ENCODE results near the gene PAX8. TPM values are rescaled to one million over a fixed set of nuclear protein-coding genes. Genes with fewer than 3 reads are reported as not detected.

PAX8 gene
- total RNA-seq, 3 donors from 2014 or later, result 0.73 to 1.1 (median 0.98) TPM

GRCh38 chr2:113266431-113266830 is 12.3 kb downstream of the PAX8 start:
- H3K9me3 Mint-ChIP-seq, result no peaks in the 10 kb centered on the region
- no peak overlapping the region for H3K4me3 Mint-ChIP-seq
- H3K27me3 Mint-ChIP-seq (ENCODE audit: low read depth), result peaks cover 6% of the 10 kb centered on the region
- H3K4me1 Mint-ChIP-seq (ENCODE audit: low read depth), result no peaks in the 10 kb centered on the region
- peaks cover 4% of the 10 kb centered on the region for H3K36me3 Mint-ChIP-seq (ENCODE audit: insufficient read depth)
- DNase-seq (no peak), ATAC-seq (no peak)

- Mint-ChIP-seq H3K4me1 (ENCODE audit: low read depth) (peaks cover 2% of the 10 kb centered on the region), H3K36me3 (ENCODE audit: insufficient read depth) (peaks cover 6% of the 10 kb centered on the region), H3K27me3 (ENCODE audit: low read depth) (peaks cover 6% of the 10 kb centered on the region), H3K4me3 (no peak overlapping the region), H3K9me3 (no peaks in the 10 kb centered on the region)
- ATAC-seq (no peak), DNase-seq (no peak)
These were observed 13.9 kb downstream of the PAX8 start for GRCh38 chr2:113264713-113265403.

DNA sequence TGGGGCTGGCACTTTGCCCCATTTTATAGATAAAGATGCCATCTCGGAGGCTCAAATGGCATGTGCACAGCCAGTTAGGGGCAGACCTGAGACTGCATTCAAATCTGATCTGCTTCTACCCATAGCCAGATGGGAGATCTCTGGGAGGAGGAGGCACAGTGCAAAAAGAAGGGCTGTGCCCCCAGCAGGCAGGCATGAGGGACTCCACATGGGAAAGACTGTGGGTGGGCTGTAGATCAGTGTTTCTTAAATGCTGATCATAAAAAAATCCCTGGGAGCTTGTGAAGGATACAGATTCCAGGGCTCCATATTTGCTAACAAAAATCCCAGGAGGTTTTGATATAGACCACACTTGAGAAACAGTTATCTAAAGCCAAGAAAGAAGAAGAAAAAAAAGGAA is 15.2 kb downstream of the PAX8 start:
- DNase-seq (no peak), ATAC-seq (no peak)
- peaks cover 6% of the 10 kb centered on the region for H3K36me3 Mint-ChIP-seq (ENCODE audit: insufficient read depth)
- H3K9me3 Mint-ChIP-seq, result no peaks in the 10 kb centered on the region
- no peak overlapping the region for H3K4me3 Mint-ChIP-seq
- H3K4me1 Mint-ChIP-seq (ENCODE audit: low read depth), result peaks cover 4% of the 10 kb centered on the region
- peaks cover 6% of the 10 kb centered on the region for H3K27me3 Mint-ChIP-seq (ENCODE audit: low read depth)

DNA sequence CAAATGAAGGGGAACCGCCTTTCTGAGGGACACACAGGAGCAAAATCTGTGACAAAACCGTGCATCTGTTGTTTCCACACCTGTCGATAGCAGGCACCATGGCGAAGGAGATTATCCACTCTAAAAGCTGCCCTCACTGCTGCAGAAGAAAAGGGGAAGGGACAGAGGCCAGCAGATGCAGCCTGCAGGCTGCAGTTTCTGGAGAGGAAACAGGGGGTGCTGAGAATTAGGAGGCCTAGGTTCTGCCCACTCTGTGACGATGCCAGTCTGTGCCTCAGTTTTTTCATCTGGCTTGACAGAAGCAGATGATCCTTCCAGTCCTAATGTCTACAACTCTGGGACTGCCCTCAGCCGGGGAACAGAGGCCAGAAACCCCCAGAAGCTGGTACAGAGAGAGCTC is 17.7 kb downstream of the PAX8 start:
- DNase-seq (no peak), ATAC-seq (no peak)
- Mint-ChIP-seq H3K36me3 (ENCODE audit: insufficient read depth) (peaks cover 6% of the 10 kb centered on the region), H3K9me3 (no peaks in the 10 kb centered on the region), H3K4me1 (ENCODE audit: low read depth) (peaks cover 25% of the 10 kb centered on the region), H3K27me3 (ENCODE audit: low read depth) (peaks cover 6% of the 10 kb centered on the region), H3K4me3 (no peak overlapping the region)

DNA sequence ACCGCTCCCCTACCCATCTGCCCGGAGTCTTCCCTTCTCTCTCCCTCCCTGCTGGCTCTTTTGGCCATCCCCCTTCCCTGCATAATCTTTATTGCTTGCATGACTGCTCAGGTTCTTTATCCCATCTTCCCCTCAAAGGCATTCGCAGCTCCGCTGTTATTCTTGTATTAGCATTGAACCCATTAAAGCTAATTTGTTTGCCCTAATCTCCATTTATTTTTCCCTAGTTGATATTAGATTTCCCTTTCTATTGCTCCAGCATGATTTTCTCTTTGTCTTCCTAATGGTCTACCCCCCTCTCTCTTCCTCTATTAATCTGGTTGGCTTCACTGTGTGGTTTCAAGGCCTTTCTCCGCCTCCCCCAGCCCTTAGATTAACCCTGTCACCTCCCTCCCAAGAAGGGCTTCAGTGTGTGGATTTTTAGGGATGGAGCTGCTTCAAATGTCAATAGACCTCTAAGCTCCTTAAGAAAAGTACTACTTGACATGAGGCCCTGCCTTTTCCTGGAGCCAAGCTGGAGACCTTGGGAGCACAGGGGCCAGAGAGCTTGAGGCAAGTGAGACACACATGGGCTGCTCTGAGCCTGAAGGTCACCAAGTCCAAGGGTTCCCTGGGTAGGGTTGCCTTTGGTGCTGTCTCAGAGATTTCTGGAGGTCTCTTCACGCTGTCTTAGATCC is 20.1 kb downstream of the PAX8 start:
- no peak for ATAC-seq
- Mint-ChIP-seq H3K4me1 (ENCODE audit: low read depth) (peaks cover 47% of the 10 kb centered on the region), H3K36me3 (ENCODE audit: insufficient read depth) (peaks cover 1% of the 10 kb centered on the region)

DNA sequence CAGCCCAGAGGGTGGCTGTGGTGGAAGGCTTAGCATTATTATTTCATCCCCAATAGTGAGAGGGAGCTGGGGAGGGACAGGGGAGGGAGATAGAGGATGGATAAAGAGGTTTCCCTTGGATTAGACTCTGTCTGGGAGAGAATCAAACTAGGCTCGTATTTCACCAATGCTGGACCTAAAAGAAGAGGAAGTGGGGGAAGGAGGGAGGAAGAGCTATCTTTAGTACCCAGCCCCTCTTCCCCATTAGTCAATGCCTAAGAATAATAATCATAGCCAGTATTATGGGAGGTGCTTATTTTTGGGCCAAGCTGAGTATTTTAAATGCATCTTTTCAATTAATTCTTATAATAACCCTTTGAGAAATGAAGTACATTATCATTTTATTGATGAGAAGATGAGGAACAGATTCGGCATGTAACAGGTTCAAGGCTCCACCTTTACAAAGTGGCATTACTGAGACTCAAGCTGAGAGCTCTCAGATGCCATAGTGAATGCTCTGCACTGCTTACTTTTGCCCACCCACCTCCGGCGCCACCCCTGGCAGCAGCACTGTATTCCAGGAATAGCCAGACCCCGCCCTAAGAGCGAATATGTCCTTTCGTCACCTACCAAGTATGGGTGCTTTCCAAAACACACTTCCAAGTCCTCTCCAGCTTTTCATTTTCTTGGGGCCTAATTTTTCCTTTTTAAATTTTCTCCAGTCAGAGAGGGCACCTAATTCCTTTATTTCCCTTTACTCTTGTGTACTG is 21.0 kb downstream of the PAX8 start:
- no peaks in the 10 kb centered on the region for H3K9me3 Mint-ChIP-seq
- no peak for ATAC-seq
- H3K4me1 Mint-ChIP-seq (ENCODE audit: low read depth), result peaks cover 56% of the 10 kb centered on the region
- no peaks in the 10 kb centered on the region for H3K27me3 Mint-ChIP-seq (ENCODE audit: low read depth)
- no peak overlapping the region for H3K4me3 Mint-ChIP-seq
- H3K36me3 Mint-ChIP-seq (ENCODE audit: insufficient read depth), result peaks cover 1% of the 10 kb centered on the region
- DNase-seq, result no peak

More for the DNA sequence above, 20.1 kb downstream of the PAX8 start:
- Mint-ChIP-seq H3K9me3 (no peaks in the 10 kb centered on the region), H3K4me3 (no peak overlapping the region), H3K27me3 (ENCODE audit: low read depth) (peaks cover 2% of the 10 kb centered on the region)
- DNase-seq, result no peak

DNA sequence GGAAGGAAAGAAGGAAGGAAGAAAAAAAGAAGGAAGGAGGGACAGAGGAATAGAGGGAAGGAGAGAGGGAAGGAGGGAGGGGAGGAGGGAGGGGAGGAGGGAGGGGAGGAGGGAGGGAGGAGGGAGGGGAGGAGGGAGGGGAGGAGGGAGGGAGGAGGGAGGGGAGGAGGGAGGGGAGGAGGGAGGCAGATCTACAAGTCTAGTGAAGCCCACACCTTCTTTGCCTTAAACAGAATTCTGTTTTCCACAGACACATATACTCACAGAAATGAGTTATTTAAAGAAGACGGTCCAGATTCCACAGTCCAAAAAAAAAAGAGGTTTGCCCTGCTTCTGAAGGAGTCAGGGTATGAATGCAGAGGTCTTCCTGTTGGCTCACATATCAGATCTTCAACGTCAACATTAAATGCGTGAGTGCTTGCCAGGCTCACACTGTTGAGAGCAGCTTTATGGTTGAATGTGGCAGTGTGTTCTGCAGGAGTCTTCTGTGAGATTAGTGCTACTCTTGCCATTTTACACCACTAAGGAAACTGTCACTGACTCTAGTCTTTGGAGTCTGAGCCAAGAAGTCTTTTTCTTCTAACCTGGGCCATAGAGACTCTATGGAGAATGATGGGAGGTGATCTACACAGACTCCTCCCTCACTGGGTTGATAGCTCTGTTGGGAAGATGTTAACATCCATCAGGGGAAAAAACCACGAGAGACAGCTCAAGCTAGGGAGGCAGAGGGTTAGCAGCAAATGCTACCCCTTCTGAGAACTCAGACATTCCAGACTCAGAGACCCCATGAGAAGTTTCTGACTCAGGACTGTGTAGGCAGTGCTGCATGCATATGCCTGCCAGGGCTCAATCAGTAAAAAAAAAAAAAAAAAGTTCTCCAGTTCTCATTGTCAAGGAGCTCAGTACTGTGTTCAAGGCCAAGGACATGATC is 23.3 kb downstream of the PAX8 start:
- no peaks in the 10 kb centered on the region for H3K36me3 Mint-ChIP-seq (ENCODE audit: insufficient read depth)
- no peaks in the 10 kb centered on the region for H3K9me3 Mint-ChIP-seq
- H3K27me3 Mint-ChIP-seq (ENCODE audit: low read depth), result no peaks in the 10 kb centered on the region
- peaks cover 77% of the 10 kb centered on the region for H3K4me1 Mint-ChIP-seq (ENCODE audit: low read depth)
- no peak overlapping the region for H3K4me3 Mint-ChIP-seq
- DNase-seq, result no peak
- ATAC-seq, result no peak

DNA sequence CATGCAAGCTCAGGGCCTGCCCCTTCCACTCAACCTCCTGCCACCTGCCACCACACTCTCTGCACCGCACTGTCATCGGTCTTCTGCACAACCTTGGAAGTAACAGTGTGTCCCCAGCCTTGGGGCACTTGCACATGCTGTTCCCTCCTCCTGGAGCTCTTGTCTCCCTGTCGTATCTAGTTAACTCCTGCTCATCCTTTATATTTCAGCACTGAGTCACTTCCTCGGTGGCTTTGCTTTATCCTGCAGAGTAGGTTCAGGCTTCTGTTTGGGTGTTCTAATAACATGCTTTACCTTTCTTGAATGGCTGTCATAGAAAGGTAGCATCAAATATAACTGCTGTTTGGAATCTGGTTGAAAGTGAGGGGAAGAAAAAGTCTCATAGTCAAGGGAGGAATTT is 25.3 kb downstream of the PAX8 start:
- Mint-ChIP-seq H3K4me3 (no peak overlapping the region), H3K4me1 (ENCODE audit: low read depth) (peaks cover 86% of the 10 kb centered on the region), H3K27me3 (ENCODE audit: low read depth) (no peaks in the 10 kb centered on the region), H3K9me3 (no peaks in the 10 kb centered on the region), H3K36me3 (ENCODE audit: insufficient read depth) (no peaks in the 10 kb centered on the region)
- DNase-seq (no peak), ATAC-seq (no peak)

GRCh38 chr2:113252047-113252590 is 26.6 kb downstream of the PAX8 start:
- ATAC-seq (no peak), DNase-seq (no peak)
- H3K4me3 Mint-ChIP-seq, result no peak overlapping the region
- peaks cover 74% of the 10 kb centered on the region for H3K4me1 Mint-ChIP-seq (ENCODE audit: low read depth)
- H3K9me3 Mint-ChIP-seq, result no peaks in the 10 kb centered on the region
- no peaks in the 10 kb centered on the region for H3K36me3 Mint-ChIP-seq (ENCODE audit: insufficient read depth)
- no peaks in the 10 kb centered on the region for H3K27me3 Mint-ChIP-seq (ENCODE audit: low read depth)

- H3K36me3 Mint-ChIP-seq (ENCODE audit: insufficient read depth), result no peaks in the 10 kb centered on the region
- H3K4me1 Mint-ChIP-seq (ENCODE audit: low read depth), result peaks cover 67% of the 10 kb centered on the region
- DNase-seq (no peak), ATAC-seq (peak; percentile 22 to 32)
- H3K9me3 Mint-ChIP-seq, result no peaks in the 10 kb centered on the region
- no peaks in the 10 kb centered on the region for H3K27me3 Mint-ChIP-seq (ENCODE audit: low read depth)
- H3K4me3 Mint-ChIP-seq, result peak overlapping the region; percentile 27
These were observed 27.6 kb downstream of the PAX8 start for GRCh38 chr2:113251118-113251517.

DNA sequence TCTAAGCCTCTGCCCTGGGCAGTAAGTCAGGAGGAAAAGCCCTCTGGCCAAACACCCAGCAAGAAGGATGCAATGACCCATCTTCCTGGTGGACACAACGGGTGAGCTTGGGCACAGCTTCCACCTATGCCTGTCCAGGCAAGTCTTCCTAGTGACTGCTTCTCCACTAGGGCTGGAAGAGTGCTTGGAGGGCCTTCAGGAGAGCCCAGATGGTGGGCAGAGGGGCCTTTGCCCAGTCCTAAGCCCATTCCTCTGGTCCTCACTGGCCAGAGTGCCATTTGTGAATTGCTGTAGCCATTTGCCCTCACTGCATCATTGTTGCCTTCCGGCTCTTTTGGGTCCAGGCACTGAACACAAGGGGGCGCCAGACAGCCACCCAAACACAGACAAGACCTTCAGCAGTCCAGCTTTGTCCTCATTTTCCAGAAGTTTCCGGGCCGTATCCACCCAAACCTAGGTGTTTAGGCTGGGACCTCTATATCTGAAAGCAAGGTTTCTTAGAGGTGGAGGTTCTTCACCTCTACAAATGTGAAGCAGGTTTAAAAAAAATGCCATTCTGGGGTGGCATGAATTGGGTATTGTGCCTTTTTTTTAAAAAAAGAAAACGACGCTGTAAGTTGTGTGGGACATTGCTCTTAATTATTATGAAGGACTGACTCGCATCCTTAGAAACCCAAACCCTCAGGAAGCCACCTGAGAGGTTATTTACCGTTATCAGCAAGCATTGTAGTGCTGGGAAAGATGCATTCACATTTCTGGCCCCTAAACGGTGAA is 29.5 kb downstream of the PAX8 start:
- no peaks in the 10 kb centered on the region for H3K27me3 Mint-ChIP-seq (ENCODE audit: low read depth)
- peak; percentile 57 to 75 for ATAC-seq
- peak; percentile 67 for DNase-seq
- H3K9me3 Mint-ChIP-seq, result no peaks in the 10 kb centered on the region
- H3K4me1 Mint-ChIP-seq (ENCODE audit: low read depth), result peaks cover 49% of the 10 kb centered on the region
- H3K4me3 Mint-ChIP-seq, result no peak overlapping the region
- no peaks in the 10 kb centered on the region for H3K36me3 Mint-ChIP-seq (ENCODE audit: insufficient read depth)

- Mint-ChIP-seq H3K4me1 (ENCODE audit: low read depth) (peaks cover 26% of the 10 kb centered on the region), H3K4me3 (no peak overlapping the region), H3K27me3 (ENCODE audit: low read depth) (no peaks in the 10 kb centered on the region), H3K36me3 (ENCODE audit: insufficient read depth) (no peaks in the 10 kb centered on the region), H3K9me3 (no peaks in the 10 kb centered on the region)
- ATAC-seq (no peak), DNase-seq (no peak)
These were observed 32.1 kb downstream of the PAX8 start for GRCh38 chr2:113246606-113247005.

DNA sequence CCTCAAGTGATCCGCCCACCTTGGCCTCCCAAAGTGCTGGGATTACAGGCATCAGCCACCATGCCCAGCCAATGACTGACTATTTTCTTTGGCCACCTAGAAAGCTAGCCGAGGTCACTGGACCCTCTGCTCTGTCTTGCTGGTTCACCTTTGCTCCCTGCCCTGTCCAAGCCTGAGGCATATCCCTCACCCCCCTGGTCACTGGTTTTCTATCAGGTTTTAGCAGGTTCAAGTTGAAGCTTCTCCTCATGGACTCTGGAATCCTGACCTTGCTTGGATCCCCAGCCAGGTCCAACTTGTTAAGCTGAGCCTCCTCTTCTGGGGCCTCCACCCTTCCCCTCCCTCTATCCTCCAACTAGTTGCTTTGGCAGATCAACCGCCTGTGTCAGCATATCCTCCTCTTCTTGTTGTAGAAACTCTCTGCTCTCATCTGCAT is 33.4 kb downstream of the PAX8 start:
- Mint-ChIP-seq H3K4me3 (no peak overlapping the region), H3K4me1 (ENCODE audit: low read depth) (peaks cover 22% of the 10 kb centered on the region), H3K36me3 (ENCODE audit: insufficient read depth) (no peaks in the 10 kb centered on the region), H3K27me3 (ENCODE audit: low read depth) (no peaks in the 10 kb centered on the region), H3K9me3 (no peaks in the 10 kb centered on the region)
- DNase-seq (no peak), ATAC-seq (no peak)

Data from activated T-cell treated with anti-CD3 and anti-CD28 coated beads, Interleukin-2, amount 50 U/mL, for 4 hours (primary cell).